WERI-Rb-1 (cell line): ENCODE data around the gene TMED7.
"Not testable (repeated sequence)": the region's sequence is repeated elsewhere in the genome, so short reads cannot be mapped to it uniquely, and the experiment has no call there.

Experiments used
- DNase-seq: peaks from one replicate; pipeline ENCODE4 v3.0.0-alpha.2; 2020
- H3K27ac ChIP-seq: fragments of 250-450 bp; sonication (Bioruptor Pico); 2 replicates; pipeline ENCODE4 v1.5.1; 2020; ENCODE audit warnings: mild to moderate bottlenecking, moderate library complexity
- H3K27me3 ChIP-seq: fragments of 250-450 bp; sonication (Bioruptor Pico); 2 replicates; pipeline ENCODE4 v1.5.1; 2021; ENCODE audit warnings: mild to moderate bottlenecking, low read depth, moderate library complexity; ENCODE audit not compliant: insufficient read depth, severe bottlenecking
- H3K36me3 ChIP-seq: fragments of 250-450 bp; sonication (Bioruptor Pico); 2 replicates; pipeline ENCODE4 v1.5.1; 2020; ENCODE audit warnings: mild to moderate bottlenecking, moderate library complexity
- H3K4me3 ChIP-seq: 2 replicates; pipeline ENCODE4 v1.5.1; 2011; ENCODE audit warnings: low read depth, mild to moderate bottlenecking, control low read depth, low read length
- H3K9me3 ChIP-seq: fragments of 250-450 bp; sonication (Bioruptor Pico); 2 replicates; pipeline ENCODE4 v1.5.1; 2021; ENCODE audit warnings: mild to moderate bottlenecking, moderate library complexity; ENCODE audit not compliant: severe bottlenecking
- TF ChIP-seq, protein P1 (sequence below): IDR thresholded peaks from 2 replicates; pipeline ENCODE4 v1.5.1; 2011; ENCODE audit warnings: low read depth, mild to moderate bottlenecking, control low read depth, inconsistent platforms, low read length

TMED7 gene

GRCh38 chr5:115648056-115648455 is 22.2 kb upstream of the TMED7 start:
- TF ChIP-seq, protein P1, sequence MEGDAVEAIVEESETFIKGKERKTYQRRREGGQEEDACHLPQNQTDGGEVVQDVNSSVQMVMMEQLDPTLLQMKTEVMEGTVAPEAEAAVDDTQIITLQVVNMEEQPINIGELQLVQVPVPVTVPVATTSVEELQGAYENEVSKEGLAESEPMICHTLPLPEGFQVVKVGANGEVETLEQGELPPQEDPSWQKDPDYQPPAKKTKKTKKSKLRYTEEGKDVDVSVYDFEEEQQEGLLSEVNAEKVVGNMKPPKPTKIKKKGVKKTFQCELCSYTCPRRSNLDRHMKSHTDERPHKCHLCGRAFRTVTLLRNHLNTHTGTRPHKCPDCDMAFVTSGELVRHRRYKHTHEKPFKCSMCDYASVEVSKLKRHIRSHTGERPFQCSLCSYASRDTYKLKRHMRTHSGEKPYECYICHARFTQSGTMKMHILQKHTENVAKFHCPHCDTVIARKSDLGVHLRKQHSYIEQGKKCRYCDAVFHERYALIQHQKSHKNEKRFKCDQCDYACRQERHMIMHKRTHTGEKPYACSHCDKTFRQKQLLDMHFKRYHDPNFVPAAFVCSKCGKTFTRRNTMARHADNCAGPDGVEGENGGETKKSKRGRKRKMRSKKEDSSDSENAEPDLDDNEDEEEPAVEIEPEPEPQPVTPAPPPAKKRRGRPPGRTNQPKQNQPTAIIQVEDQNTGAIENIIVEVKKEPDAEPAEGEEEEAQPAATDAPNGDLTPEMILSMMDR = no peak
- no peak overlapping the region for H3K27ac ChIP-seq
- no peak for DNase-seq
- no peaks in the 10 kb centered on the region for H3K9me3 ChIP-seq
- H3K27me3 ChIP-seq = no peaks in the 10 kb centered on the region
- H3K36me3 ChIP-seq = no peaks in the 10 kb centered on the region
- no peak overlapping the region for H3K4me3 ChIP-seq

DNA sequence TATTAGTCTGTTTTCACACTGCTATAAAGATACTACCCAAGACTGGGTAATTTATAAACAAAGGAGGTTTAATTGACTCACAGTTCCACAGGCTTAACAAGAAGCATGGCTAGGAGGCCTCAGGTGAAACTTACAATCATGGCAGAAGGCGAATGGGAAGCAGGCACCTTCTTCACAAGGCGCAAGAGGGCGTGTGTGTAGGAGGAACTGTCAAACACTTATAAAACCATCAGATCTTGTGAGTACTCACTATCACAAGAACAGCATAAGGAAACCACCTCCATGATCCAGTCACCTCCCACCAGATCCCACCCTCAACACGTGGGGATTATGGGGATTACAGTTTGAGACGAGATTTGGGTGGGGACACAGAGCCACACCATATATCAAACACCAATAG is 19.6 kb upstream of the TMED7 start:
- not testable (repeated sequence) for DNase-seq, H3K27me3 ChIP-seq, H3K4me3 ChIP-seq, H3K27ac ChIP-seq, H3K36me3 ChIP-seq, H3K9me3 ChIP-seq

DNA sequence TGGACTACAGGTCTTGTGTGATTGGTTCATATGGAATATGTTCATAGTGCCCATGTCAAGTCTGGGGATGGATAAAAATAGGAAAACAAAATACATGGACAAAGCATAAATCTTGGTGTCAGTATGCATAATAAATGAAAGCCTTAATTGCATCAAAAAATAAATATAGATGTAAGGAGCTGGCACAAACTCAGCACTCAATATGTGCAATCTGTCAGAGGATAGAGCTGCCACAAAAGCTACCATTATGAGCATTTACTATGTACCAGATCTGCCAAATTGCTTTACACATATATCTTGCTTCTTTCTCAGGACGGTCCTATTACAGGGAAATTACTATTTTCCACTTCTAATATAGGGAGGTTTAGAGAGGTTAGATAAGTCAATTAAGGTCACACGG is 18.2 kb upstream of the TMED7 start:
- Histone ChIP-seq H3K4me3 (no peak overlapping the region), H3K27me3 (no peaks in the 10 kb centered on the region), H3K27ac (no peak overlapping the region), H3K9me3 (no peaks in the 10 kb centered on the region), H3K36me3 (no peaks in the 10 kb centered on the region)
- TF ChIP-seq, protein P1 = no peak
- no peak for DNase-seq

DNA sequence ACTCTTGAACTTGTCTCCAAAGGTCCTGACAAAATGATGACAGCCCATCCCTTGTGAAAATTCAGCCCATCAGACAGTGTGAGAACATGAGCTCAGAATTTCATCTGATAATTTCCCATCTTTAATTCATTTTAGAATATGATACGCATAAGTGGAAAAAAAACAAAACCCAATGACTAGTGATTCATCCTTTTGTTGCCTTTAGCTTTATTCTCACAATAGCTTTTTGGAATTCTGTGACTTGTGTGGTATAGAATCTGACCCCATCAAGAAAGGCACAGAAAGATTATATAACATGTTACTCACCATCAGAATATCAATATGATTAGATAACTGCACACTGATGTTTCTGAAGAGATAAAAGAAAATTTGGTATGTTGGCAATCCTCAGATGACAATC is 16.1 kb upstream of the TMED7 start:
- Histone ChIP-seq H3K4me3 (no peak overlapping the region), H3K27ac (no peak overlapping the region), H3K27me3 (no peaks in the 10 kb centered on the region), H3K36me3 (no peaks in the 10 kb centered on the region), H3K9me3 (no peaks in the 10 kb centered on the region)
- TF ChIP-seq, protein P1 = no peak
- DNase-seq = no peak

- Histone ChIP-seq H3K9me3 (no peaks in the 10 kb centered on the region), H3K27ac (no peak overlapping the region), H3K4me3 (no peak overlapping the region), H3K27me3 (no peaks in the 10 kb centered on the region), H3K36me3 (no peaks in the 10 kb centered on the region)
- TF ChIP-seq, protein P1 = no peak
- DNase-seq = no peak
These were observed 14.4 kb upstream of the TMED7 start for GRCh38 chr5:115640274-115640673.

- DNase-seq = no peak
- H3K9me3 ChIP-seq = no peaks in the 10 kb centered on the region
These were observed 13.5 kb upstream of the TMED7 start for GRCh38 chr5:115639377-115639776.

More at GRCh38 chr5:115639377-115639776, 13.5 kb upstream of the TMED7 start:
- TF ChIP-seq, protein P1 = no peak
- Histone ChIP-seq H3K4me3 (no peak overlapping the region), H3K27ac (no peak overlapping the region), H3K27me3 (no peaks in the 10 kb centered on the region), H3K36me3 (no peaks in the 10 kb centered on the region)
